Endothelial cell of umbilical vein (primary cell): ENCODE data around the gene BMPR2. TPM values are rescaled to one million over a fixed set of nuclear protein-coding genes. Genes with fewer than 3 reads are reported as not detected.
A peak's percentile ranks its signal among the peaks of the same experiment; 100 is the strongest.

Experiments
- BruUV-seq: library from RNA; stranded (reverse); fragments of 400-500 nt; replicated peaks from 2 replicates; lab custom pipeline; 2021; lab: Mats Ljungman, UMichigan
- CTCF ChIA-PET: fragments of 300-600, 350-600 bp; sonication (Branson Sonifier 250); formaldehyde crosslinking; loops from one replicate; lab custom pipeline; 2021; ENCODE audit warnings: antibody characterized with exemption, inconsistent platforms; lab: Charles Lee
- POLR2A ChIA-PET: fragments of 300-600, 350-600 bp; sonication (Branson Sonifier 250); formaldehyde crosslinking; loops from one replicate; lab custom pipeline; 2021; ENCODE audit warnings: antibody characterized with exemption, inconsistent platforms; lab: Charles Lee
- DNase-seq: peaks from one replicate; pipeline ENCODE4 v3.0.0-alpha.2; 2011; ENCODE audit warnings: low read depth, low spot score
- FAIRE-seq: peaks from 2 replicates; lab custom pipeline; 2011; peaks lifted over from hg19 to GRCh38; lab: Jason Lieb, UNC
- H2AFZ ChIP-seq: 2 replicates; pipeline ENCODE4 v1.6.0; 2012; ENCODE audit warnings: low read depth, low read length, control low read depth, inconsistent platforms
- H3K27ac ChIP-seq: 2 replicates; pipeline ENCODE4 v1.5.1; 2011; ENCODE audit warnings: low read depth, mild to moderate bottlenecking, control low read depth, low read length, moderate library complexity; ENCODE audit not compliant: insufficient read depth
- H3K27me3 ChIP-seq, 2 experiments: 2 replicates each; pipeline versions ENCODE4 v1.6.0 to v1.6.1; 2011; ENCODE audit warnings: low read length in 2 of 2, mixed read lengths in 1 of 2; ENCODE audit not compliant: control insufficient read depth in 2 of 2, insufficient read depth in 2 of 2
- H3K36me3 ChIP-seq, 2 experiments: 2 replicates in 1 of 2; 3 replicates in 1 of 2; pipeline ENCODE4 v1.5.1; 2011; ENCODE audit warnings: low read length in 2 of 2, mild to moderate bottlenecking in 1 of 2, moderate library complexity in 1 of 2; ENCODE audit not compliant: control insufficient read depth in 2 of 2, insufficient read depth in 2 of 2; ENCODE audit errors: extremely low read depth in 1 of 2
- H3K4me1 ChIP-seq: 3 replicates; pipeline ENCODE4 v1.5.1; 2011; ENCODE audit warnings: mild to moderate bottlenecking, low read length; ENCODE audit not compliant: control insufficient read depth, insufficient read depth; ENCODE audit errors: extremely low read depth
- H3K4me2 ChIP-seq: 2 replicates; pipeline ENCODE4 v1.6.1; 2011; ENCODE audit warnings: low read length, control low read depth, mixed read lengths; ENCODE audit not compliant: insufficient read depth
- H3K4me3 ChIP-seq, 3 experiments: fragments of 200-600 bp in 1 of 3; sonication (generic), shearing (Covaris generic) in 1 of 3; replicated peaks in 1 of 3; 2 replicates each; pipeline ENCODE4 v1.5.1; 2011 to 2016; ENCODE audit warnings: control low read depth in 3 of 3, low read length in 3 of 3, mild to moderate bottlenecking in 2 of 3, inconsistent platforms in 1 of 3, low read depth in 1 of 3, moderate library complexity in 1 of 3; ENCODE audit not compliant: insufficient read depth in 1 of 3
- H3K79me2 ChIP-seq: 2 replicates; pipeline ENCODE4 v1.6.0; 2012; ENCODE audit warnings: low read length, inconsistent platforms; ENCODE audit not compliant: control insufficient read depth, insufficient read depth
- H3K9ac ChIP-seq: replicated peaks from 2 replicates; pipeline ENCODE3; 2011; ENCODE audit warnings: low read length, control low read depth; ENCODE audit not compliant: insufficient read depth; ENCODE audit errors: extremely low read depth
- H3K9me1 ChIP-seq: replicated peaks from 3 replicates; pipeline ENCODE4 v1.6.0; 2011; ENCODE audit warnings: mild to moderate bottlenecking, low read length; ENCODE audit not compliant: control insufficient read depth, insufficient read depth; ENCODE audit errors: extremely low read depth
- H3K9me3 ChIP-seq: replicated peaks from 2 replicates; pipeline ENCODE4 v1.5.1; 2012; ENCODE audit warnings: low read length, inconsistent platforms; ENCODE audit not compliant: control insufficient read depth, insufficient read depth
- H4K20me1 ChIP-seq: replicated peaks from 2 replicates; pipeline ENCODE3; 2011; ENCODE audit warnings: mild to moderate bottlenecking, low read length; ENCODE audit not compliant: control insufficient read depth, insufficient read depth; ENCODE audit errors: extremely low read depth
- CTCF ChIP-seq, 2 donors: IDR thresholded peaks; 1 replicate in 1 of 2; 2 replicates in 1 of 2; pipeline ENCODE4 v1.5.1; 2011; ENCODE audit warnings: low read length in 2 of 2, mild to moderate bottlenecking in 2 of 2, moderate library complexity in 2 of 2, control low read depth in 1 of 2, inconsistent platforms in 1 of 2, low read depth in 1 of 2; ENCODE audit not compliant: insufficient read depth in 1 of 2; ENCODE audit errors: extremely low read depth in 1 of 2
- EZH2 ChIP-seq: IDR thresholded peaks from 2 replicates; pipeline ENCODE4 v1.6.1; 2012; ENCODE audit warnings: borderline replicate concordance, low read depth, mild to moderate bottlenecking, moderate library complexity, low read length, inconsistent platforms; ENCODE audit not compliant: severe bottlenecking
- FOS ChIP-seq: IDR thresholded peaks from 2 replicates; pipeline ENCODE4 v1.6.1; 2011; ENCODE audit warnings: mild to moderate bottlenecking, low read length, moderate library complexity, borderline replicate concordance; ENCODE audit not compliant: insufficient read depth
- GATA2 ChIP-seq: IDR thresholded peaks from 2 replicates; pipeline ENCODE4 v1.7.0; 2011; ENCODE audit warnings: low read depth, mild to moderate bottlenecking, moderate library complexity, mixed read lengths, low read length; ENCODE audit not compliant: insufficient read length, insufficient read depth
- JUN ChIP-seq: IDR thresholded peaks from 2 replicates; pipeline ENCODE4 v1.6.1; 2011; ENCODE audit warnings: borderline replicate concordance, low read depth; ENCODE audit not compliant: insufficient read length, insufficient read depth
- MAX ChIP-seq: IDR thresholded peaks from 2 replicates; pipeline ENCODE4 v1.6.1; 2011; ENCODE audit not compliant: insufficient read depth, insufficient read length
- MYC ChIP-seq: IDR thresholded peaks from one replicate; pipeline ENCODE4 v1.6.1; 2011; ENCODE audit warnings: mild to moderate bottlenecking, low read depth, low read length
- POLR2A ChIP-seq: IDR thresholded peaks from 2 replicates; pipeline ENCODE4 v1.6.1; 2012; ENCODE audit warnings: low read depth, mild to moderate bottlenecking, control low read depth, low read length
- POLR2AphosphoS5 ChIP-seq: IDR thresholded peaks from 2 replicates; pipeline ENCODE4 v1.6.1; 2012; ENCODE audit warnings: low read depth, mild to moderate bottlenecking, control low read depth, low read length, moderate library complexity; ENCODE audit not compliant: insufficient read depth
- dilution Hi-C: fragments of 300-500 bp; cut with MboI; formaldehyde crosslinking; loops from one replicate; pipeline ENCODE4 v1.15.0; 2019; ENCODE audit warnings: low sequenced_read_pairs; ENCODE audit not compliant: extremely low pct_ligation_motif_present
- intact Hi-C: fragments of 100-400 bp; cut with micrococcal nuclease; formaldehyde crosslinking; loops from one replicate; pipeline ENCODE4 v1.10.0; 2022
- polyA plus RNA-seq, 4 experiments: library from polyadenylated mRNA; depleted of rRNA in 3 of 4; stranded (reverse) in 3 of 4; unstranded in 1 of 4; fragments of >200 nt; gene quantifications; 2 replicates each; pipeline versions ENCODE4 v1.2.1 to v1.2.3, GENCODE V29; 2011 to 2012; ENCODE audit warnings: missing spikeins in 1 of 4
- total RNA-seq: library from RNA; stranded (reverse); gene quantifications from 2 replicates; pipeline ENCODE4 v1.2.3, GENCODE V29; 2021

Gene BMPR2
- total and polyA plus RNA-seq, 2 donors (not counting 3 experiments of a cell fraction or from before 2014, with no cell fraction given), result 35.8 to 113 TPM

- Histone ChIP-seq H3K9ac (no peak overlapping the region), H3K36me3 (peaks cover 0 to 5% of the 10 kb centered on the region in 2 experiments), H3K27me3 (no peaks in the 10 kb centered on the region), H3K27ac (no peak overlapping the region), H2AFZ (no peak overlapping the region), H3K4me1 (no peaks in the 10 kb centered on the region), H3K79me2 (peaks cover 48% of the 10 kb centered on the region), H3K9me1 (no peaks in the 10 kb centered on the region), H3K4me2 (no peak overlapping the region), H3K9me3 (no peaks in the 10 kb centered on the region), H4K20me1 (no peaks in the 10 kb centered on the region), H3K4me3 (no peak overlapping the region)
- CTCF ChIA-PET, result interaction anchor here (0.8 kb wide), 1 partner anchor 200 kb away, joined by 4 read pairs; no protein-coding TSS in a partner anchor
- DNase-seq (no peak), FAIRE-seq (peak; percentile 26)
- POLR2A ChIA-PET, result no interaction called here
- BruUV-seq, result no TSS peak
- intact Hi-C loops, result no loop called here
- dilution Hi-C loops, result no loop called here
- TF ChIP-seq POLR2AphosphoS5 (no peak), GATA2 (no peak), EZH2 (no peak), CTCF (IDR thresholded peaks at IDR 0.05; ENCODE audit: extremely low read depth in 1 of 2, insufficient read depth in 1 of 2, low read depth in 1 of 2, low read length in 2 of 2) (no peak), JUN (no peak), MYC (no peak), MAX (no peak), POLR2A (no peak), FOS (no peak)
Observed at GRCh38 chr2:202479090-202479489, 103.0 kb downstream of the BMPR2 start.
